KG1 (cell line): ENCODE data around the gene HMGXB3.

ENCODE experiments used
- DNase-seq: peaks from one replicate; lab custom pipeline; 2025; lab: John Stamatoyannopoulos, UW

Gene HMGXB3

DNA sequence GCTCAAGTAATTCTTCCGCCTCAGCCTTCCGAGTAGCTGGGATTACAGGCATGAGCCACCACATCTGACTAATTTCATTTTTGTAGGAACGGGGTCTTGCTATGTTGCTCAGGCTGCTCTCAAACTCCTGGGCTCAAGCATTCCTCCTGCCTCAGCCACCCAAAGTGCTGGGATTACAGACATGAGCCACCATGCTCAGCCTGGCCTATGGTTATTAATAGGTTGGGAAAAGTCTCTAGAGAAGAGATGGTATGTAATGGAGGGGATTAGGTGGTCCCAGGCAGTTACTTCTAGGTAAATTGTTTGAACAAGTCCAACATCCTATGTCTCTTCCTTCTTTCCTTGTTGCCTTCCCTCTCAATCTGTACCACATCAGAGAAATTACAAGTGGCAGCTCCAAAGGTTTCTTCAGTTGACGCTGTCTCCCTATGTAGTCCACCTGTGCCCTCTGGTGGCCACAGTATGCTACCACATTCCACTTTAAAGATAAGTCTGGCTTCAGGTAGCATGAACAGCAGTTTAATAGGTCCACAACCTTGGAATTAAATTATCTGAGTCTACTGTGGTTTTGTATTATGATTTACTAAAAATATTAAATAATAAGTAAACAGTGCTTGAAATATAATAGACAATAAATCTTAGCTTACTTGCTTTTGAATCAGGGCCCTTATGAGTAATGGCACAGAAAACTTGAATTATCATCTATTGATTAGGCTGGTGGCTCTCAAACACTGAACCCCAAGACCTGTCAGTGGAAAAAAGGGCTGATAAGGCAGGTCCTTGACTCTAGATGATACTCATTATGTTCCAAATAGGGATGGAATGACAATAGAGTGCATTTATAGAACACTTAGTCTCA, 9.8 kb upstream of the HMGXB3 start:
- no peak for DNase-seq

GRCh38 chr5:149993471-149993870, 7.1 kb upstream of the HMGXB3 start:
- no peak for DNase-seq

GRCh38 chr5:149995385-149996204, 4.9 kb upstream of the HMGXB3 start:
- no peak for DNase-seq

GRCh38 chr5:149996205-149996890, 4.2 kb upstream of the HMGXB3 start:
- DNase-seq: no peak

GRCh38 chr5:149998281-149998680, 2.3 kb upstream of the HMGXB3 start:
- DNase-seq: no peak

- no peak for DNase-seq
These were observed 1.2 kb upstream of the HMGXB3 start for GRCh38 chr5:149999359-149999758.

GRCh38 chr5:149999866-150000255, 678 bp upstream of the HMGXB3 start:
- no peak for DNase-seq

- DNase-seq: no peak
These were observed 586 bp downstream of the HMGXB3 start for GRCh38 chr5:150000990-150001659.

DNA sequence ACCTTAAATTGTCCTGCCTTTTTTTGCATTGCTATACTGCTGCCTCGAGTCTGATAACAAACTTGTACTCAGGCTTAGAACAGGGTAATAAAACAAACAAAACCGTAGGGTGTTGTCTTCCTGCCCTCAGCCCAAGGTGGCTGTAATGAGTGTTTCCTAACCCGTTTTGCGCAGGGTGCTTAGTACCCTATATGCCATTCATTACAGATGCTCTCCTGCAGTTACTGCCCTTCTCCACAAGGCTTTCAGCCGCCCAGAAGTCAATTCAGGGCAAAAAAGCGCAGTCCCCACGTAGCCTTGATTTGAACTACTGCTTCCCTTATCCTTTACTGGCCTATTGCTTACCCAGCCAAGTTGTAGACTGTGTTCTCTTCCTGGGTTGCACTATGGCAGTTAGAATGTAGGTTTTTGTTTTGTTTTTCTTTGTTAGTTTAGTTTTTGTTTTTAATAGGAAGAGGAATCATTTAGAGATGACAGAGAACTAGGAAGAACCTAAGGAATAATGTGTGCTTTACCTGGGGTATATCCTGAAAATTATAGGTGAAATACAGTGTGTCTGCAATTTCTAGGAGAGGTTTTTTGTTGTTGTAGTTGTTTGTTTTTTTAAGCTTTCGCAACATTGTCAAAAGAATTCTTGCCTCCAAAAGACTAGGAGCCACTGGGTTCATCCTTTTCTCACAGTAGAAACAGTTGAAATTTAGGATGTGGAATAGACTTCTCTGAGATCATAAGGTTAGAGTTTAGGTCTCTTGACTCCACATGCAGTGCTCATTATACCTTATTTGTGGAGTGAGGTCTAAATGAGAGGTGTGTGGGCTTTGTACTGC, 1.3 kb downstream of the HMGXB3 start:
- peak; percentile 10 for DNase-seq

DNA sequence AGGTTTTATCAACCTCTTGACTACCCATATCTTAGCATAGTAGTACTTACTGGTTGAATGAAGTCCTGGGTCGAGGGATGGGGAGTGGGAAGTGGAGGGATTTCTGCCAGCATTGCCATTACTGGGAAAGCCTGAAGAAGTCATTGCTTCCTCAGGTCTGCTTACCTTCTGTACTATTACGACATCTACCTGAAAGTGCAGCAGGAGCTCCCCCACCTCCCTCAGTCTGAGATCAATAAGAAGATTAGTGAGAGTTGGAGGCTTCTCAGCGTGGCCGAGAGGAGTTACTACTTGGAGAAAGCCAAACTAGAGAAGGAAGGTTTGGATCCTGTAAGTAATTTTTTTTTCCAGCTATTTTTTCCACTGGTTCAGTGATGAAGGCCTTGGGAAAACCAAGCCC, 5.8 kb downstream of the HMGXB3 start:
- no peak for DNase-seq

DNA sequence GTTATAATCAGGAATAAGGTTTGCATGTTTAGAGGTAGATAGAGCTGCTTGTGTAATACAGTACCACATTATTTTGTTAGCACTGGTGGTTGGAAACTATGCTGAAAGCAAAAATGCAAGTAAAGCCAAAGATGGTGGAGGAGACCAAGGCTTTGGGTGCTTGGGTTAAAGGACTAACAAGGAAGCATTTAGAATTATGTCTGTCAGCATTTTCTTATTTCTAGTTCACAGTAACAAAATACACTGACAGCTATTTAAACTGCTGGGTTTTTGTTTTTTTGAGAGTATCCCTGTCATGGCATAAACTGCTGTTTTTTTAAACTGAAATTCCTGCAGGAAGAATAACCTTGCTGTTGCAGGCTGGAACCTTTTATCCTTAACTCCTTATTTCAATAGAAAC, 6.5 kb downstream of the HMGXB3 start:
- DNase-seq: no peak

DNA sequence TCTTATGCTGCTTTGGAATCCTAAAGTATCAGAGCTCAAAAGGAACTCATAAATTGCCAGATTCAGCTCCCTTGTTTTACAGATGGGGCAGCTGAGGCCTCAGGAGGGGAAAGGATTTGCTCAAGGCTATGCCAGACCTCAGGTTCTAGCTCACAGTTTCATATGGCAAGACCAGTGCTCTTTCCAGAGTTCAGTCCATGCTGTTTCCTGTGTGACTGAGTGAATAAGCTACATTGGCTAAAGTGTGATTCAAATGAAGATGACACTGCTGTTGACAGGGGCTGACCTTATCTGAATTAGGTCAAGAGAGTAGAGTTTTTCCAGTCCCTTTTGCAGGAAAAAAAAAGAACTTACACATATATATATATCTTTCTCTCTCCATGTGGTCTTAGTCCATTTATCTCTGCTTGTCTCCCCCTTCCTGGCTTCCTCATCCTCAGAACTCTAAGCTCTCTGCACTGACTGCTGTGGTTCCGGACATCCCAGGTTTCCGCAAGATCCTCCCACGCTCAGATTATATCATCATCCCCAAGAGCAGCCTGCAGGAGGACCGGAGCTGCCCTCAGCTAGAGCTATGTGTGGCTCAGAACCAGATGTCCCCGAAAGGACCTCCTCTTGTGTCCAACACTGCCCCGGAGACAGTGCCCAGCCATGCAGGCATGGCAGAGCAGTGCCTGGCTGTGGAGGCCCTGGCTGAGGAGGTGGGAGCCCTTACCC, 9.3 kb downstream of the HMGXB3 start:
- DNase-seq: no peak

DNA sequence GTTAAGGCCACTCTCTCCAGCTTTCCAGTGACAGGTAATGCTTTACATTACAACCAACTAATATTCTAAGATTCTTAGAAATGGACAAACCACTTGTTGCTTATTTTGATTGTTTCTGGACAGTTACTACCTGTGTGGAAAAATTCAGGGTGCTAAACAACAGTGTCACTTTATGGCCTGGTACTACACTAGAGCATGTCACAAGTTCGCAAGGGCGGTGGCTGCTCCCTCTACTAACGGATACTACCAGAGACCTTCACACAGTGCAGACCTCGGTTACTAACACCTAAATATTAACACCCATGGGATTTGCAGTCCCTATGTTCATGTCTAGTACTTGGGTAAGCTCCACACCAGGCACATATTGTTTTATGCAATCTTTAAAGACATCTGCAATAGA, 13.4 kb downstream of the HMGXB3 start:
- no peak for DNase-seq

GRCh38 chr5:150014456-150014855, 13.9 kb downstream of the HMGXB3 start:
- DNase-seq: no peak

GRCh38 chr5:150015415-150015814, 14.9 kb downstream of the HMGXB3 start:
- no peak for DNase-seq

DNA sequence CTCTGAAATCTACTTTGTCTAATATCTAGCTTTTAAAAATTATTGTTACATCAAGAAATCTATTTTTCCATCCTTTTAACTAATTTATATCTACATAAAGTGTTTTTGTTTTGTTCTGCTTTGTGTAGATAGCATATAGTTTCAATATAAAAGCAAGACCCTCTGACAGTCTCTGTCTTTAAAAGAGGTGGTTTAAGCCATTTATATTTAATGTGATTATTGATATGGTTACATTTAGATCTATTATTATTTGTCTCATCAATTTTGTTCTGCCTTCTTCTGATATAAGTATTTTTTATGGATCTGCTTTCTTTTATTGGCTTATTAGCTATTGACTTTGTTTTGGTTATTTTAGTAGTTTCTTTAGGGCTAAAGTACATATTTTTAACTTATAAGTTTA, 16.0 kb downstream of the HMGXB3 start:
- DNase-seq: no peak

DNA sequence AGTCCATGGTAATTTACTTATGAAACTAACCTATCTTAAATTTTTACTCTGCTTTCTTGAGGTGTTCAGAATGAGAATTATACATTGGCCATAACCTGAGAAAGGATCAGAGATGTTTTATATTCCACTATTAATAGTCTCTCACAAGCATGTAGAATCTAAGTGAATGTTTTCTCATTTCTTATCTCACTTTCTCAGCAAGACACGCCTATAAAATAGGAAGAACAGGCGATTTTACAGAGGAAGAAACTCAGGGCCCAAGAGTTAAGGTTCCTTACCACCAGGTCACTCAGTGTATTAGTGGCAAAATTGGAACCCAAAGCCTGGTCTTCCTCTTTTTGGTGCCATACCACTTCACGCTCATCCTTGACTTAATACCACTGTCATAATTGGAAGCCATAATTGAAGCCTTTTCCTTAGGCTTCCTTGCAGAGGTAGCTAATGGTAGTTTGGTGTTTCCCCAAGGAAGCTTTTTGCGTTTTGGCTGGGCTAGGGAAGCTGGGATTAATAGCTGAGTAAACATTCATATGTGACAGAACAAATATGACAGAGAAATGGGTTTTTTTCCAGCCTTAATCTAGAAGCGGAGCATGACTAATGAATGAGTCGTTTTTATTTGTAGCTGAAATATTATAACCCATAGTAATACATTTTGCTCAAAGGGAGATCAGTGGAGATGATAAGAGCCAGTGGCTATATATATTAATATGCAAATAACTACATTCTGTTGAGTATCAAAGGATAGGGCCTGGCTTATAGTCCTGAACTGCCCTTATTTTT, 16.9 kb downstream of the HMGXB3 start:
- no peak for DNase-seq

- no peak for DNase-seq
These were observed 19.7 kb downstream of the HMGXB3 start for GRCh38 chr5:150020249-150020648.

- DNase-seq: no peak
These were observed 21.1 kb downstream of the HMGXB3 start for GRCh38 chr5:150021491-150022157.
